Measurements from ENCODE around the gene MRPL20. TPM values are rescaled to one million over a fixed set of nuclear protein-coding genes. Genes with fewer than 3 reads are reported as not detected.
"Not testable (repeated sequence)": the region's sequence is repeated elsewhere in the genome, so short reads cannot be mapped to it uniquely, and the experiment has no call there.

MRPL20 gene
- total and polyA plus RNA-seq, 2 donors from 2014 or later, result 103 to 221 TPM

- no peak overlapping the region for H3K27ac ChIP-seq (ENCODE audit: low read depth in 2 of 2, low read length in 2 of 2)
- no peak overlapping the region for H3K9ac ChIP-seq (ENCODE audit: low read length in 3 of 3)
- no peak for TF ChIP-seq CTCF (IDR thresholded peaks at IDR 0.05; ENCODE audit: borderline replicate concordance, extremely low read depth, insufficient read depth)
- H3K27me3 ChIP-seq (ENCODE audit: control insufficient read depth, insufficient read depth, low read length), result no peaks in the 10 kb centered on the region
- peaks cover 4 to 26% (median 6%) of the 10 kb centered on the region in 3 donors for H3K4me1 ChIP-seq (ENCODE audit: control insufficient read depth in 2 of 3, insufficient read depth in 2 of 3, low read depth in 1 of 3, low read length in 3 of 3)
- intact Hi-C loops (cut with DNase I), result no loop called here
- DNase-seq (peak in 1 of 5 donors; percentile 43), FAIRE-seq (no peak)
- H3K36me3 ChIP-seq (ENCODE audit: control insufficient read depth in 2 of 3, insufficient read depth in 3 of 3, low read length in 3 of 3), result peaks cover 6 to 29% (median 16%) of the 10 kb centered on the region in 3 donors
- H3K9me3 ChIP-seq (ENCODE audit: control insufficient read depth in 2 of 3, insufficient read depth in 1 of 3, low read length in 3 of 3), result no peaks in the 10 kb centered on the region
- no peak overlapping the region for H3K4me3 ChIP-seq (ENCODE audit: low read length in 3 of 3)
Observed at GRCh38 chr1:1403653-1404052, 3.4 kb downstream of the MRPL20 start.

- Histone ChIP-seq H3K36me3 (ENCODE audit: control insufficient read depth in 2 of 3, insufficient read depth in 3 of 3, low read length in 3 of 3) (peaks cover 6 to 30% (median 16%) of the 10 kb centered on the region in 3 donors), H3K4me1 (ENCODE audit: control insufficient read depth in 2 of 3, insufficient read depth in 2 of 3, low read depth in 1 of 3, low read length in 3 of 3) (peaks cover 4 to 28% (median 8%) of the 10 kb centered on the region in 3 donors)
- intact Hi-C loops (cut with DNase I); H3K9me3 ChIP-seq (ENCODE audit: control insufficient read depth in 2 of 3, insufficient read depth in 1 of 3, low read length in 3 of 3); H3K27me3 ChIP-seq (ENCODE audit: control insufficient read depth, insufficient read depth, low read length); DNase-seq; FAIRE-seq; H3K4me3 ChIP-seq (ENCODE audit: low read length in 3 of 3); H3K9ac ChIP-seq (ENCODE audit: low read length in 3 of 3); H3K27ac ChIP-seq (ENCODE audit: low read depth in 2 of 2, low read length in 2 of 2): not testable (repeated sequence)
Observed at GRCh38 chr1:1402901-1403392, 4.1 kb downstream of the MRPL20 start.

GRCh38 chr1:1402072-1402900 lies 4.8 kb downstream of the MRPL20 start:
- FAIRE-seq, result no peak

More at GRCh38 chr1:1402072-1402900, 4.8 kb downstream of the MRPL20 start:
- Histone ChIP-seq H3K9ac (ENCODE audit: low read length in 3 of 3) (no peak overlapping the region), H3K27me3 (ENCODE audit: control insufficient read depth, insufficient read depth, low read length) (no peaks in the 10 kb centered on the region), H3K27ac (ENCODE audit: low read depth in 2 of 2, low read length in 2 of 2) (no peak overlapping the region), H3K36me3 (ENCODE audit: control insufficient read depth in 2 of 3, insufficient read depth in 3 of 3, low read length in 3 of 3) (peaks cover 9 to 37% (median 17%) of the 10 kb centered on the region in 3 donors), H3K9me3 (ENCODE audit: control insufficient read depth in 2 of 3, insufficient read depth in 1 of 3, low read length in 3 of 3) (no peaks in the 10 kb centered on the region), H3K4me1 (ENCODE audit: control insufficient read depth in 2 of 3, insufficient read depth in 2 of 3, low read depth in 1 of 3, low read length in 3 of 3) (peaks cover 4 to 30% (median 13%) of the 10 kb centered on the region in 3 donors), H3K4me3 (ENCODE audit: low read length in 3 of 3) (no peak overlapping the region)
- intact Hi-C loops (cut with DNase I), result no loop called here
- peak in 3 of 5 donors; percentile 21 to 49 (median 39) for DNase-seq
- TF ChIP-seq CTCF (IDR thresholded peaks at IDR 0.05; ENCODE audit: borderline replicate concordance, extremely low read depth, insufficient read depth), result peak; percentile 15

Data from kidney (tissue), 14 donors.